Muscle of back (tissue), 11 donors: ENCODE measurements around the gene GADD45B. TPM values are rescaled to one million over a fixed set of nuclear protein-coding genes. Genes with fewer than 3 reads are reported as not detected.
"Not testable (repeated sequence)": the region's sequence is repeated elsewhere in the genome, so short reads cannot be mapped to it uniquely, and the experiment has no call there.

Experiments used
- DNase-seq, 3 donors: peaks; one replicate each; pipeline versions ENCODE4 v3.0.0 to v3.0.0-alpha.2; 2013
- polyA plus RNA-seq, 10 donors: library from polyadenylated mRNA; unstranded; fragments of 120-200 nt; gene quantifications; one replicate each; pipeline ENCODE4 v1.2.1, GENCODE V29; 2013; ENCODE audit not compliant: insufficient read length in 10 of 10

Gene GADD45B
- polyA plus RNA-seq, 10 donors = 5.8 to 34.0 (median 10.3) TPM

- no peak for DNase-seq
Observed at GRCh38 chr19:2509096-2509495, 33.2 kb downstream of the GADD45B start.

DNA sequence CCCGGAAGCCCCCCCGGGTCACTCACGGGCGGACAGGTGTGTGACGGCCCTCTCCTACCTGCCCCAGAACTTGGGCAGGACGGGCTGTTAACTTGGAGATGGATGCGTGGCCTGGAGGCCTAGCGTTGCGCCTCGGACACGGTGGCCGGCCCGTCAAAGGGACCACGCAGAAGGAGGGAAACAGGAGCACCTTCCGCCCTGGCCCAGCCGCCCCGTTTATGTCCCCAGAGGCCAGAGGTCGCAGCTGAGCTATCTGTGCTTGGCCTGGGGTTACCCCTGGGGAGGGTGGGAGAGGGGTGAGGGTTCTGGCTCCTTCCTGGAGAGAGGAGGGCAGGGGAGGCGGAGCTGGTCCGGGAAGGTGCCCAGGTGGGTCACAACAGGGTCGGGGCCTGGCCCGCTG, 35.6 kb downstream of the GADD45B start:
- no peak for DNase-seq

DNA sequence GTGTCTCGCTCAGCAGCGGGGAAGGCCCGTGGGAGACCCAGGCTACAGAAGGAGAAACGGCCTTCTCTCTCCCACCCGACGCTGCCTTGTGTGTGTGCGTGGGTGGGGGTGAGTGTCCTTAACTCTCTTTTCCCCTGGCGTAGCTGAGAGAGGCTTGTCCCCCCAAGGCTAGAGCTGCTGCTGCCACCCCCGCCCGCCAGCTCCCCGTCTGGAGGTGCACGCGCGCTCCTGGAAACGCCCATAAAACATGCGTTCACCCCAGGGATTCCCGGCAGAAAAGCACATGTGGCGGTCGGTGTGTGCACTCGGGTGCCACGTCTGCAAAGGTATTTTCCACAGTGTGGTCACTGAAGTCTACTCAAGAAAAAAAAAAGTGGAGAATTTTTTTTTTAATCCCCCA, 36.1 kb downstream of the GADD45B start:
- no peak for DNase-seq

GRCh38 chr19:2512523-2513431, 36.9 kb downstream of the GADD45B start:
- DNase-seq = no peak

GRCh38 chr19:2514981-2515518, 39.1 kb downstream of the GADD45B start:
- DNase-seq = no peak

DNA sequence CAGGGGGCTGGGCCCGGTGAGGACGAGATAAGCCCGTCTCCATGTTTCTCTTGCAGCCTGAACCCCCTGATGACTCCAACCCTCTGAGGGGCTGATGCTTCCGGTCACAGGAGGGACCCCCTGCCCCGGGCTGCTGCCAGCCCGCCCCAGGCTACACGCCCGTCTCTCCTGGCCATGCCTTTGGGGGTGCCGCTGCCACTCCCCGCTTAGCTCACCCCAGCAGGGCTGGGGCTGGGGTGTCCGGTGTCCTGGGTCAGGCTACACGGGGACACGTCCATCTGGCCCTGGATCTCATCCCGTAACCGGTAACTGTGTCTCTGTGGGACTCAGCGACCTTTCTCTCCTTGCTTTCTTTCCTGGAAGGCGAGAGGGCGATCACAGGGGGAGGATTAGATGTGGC, 40.8 kb downstream of the GADD45B start:
- no peak for DNase-seq

DNA sequence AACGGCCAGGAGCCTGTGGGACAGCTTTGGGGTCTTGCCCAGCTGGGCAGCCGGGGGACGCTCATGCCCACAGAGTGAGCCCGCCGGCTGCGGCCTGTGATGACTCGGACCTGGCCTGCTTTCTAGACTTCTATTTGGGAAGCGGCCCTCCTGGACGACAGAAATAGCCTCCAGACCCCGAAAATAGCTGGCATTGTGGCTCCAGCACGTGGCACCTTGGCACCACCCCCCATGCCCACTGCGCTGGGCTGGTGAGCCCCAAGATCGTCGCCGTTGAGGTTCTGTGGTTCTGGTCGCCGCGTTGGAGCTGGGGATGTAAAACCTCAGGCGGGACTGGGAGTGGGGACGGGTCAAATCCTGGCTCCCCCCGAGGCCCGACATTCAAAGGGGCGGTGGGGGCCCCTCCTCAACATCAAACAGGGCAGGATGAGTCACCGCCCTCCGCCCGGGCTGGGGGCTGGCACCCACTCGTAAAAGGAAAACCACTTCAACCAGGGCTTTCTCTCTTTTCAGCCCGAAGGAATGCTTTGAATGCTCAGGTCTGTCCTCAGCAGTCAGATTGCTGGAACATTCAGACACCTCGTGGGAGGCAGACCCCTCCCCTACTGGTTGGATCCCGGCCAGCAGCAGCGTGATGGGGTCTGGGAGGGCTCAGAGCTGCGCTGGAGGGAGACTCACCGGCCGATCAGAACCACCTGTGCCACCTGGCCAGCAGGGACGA, 42.1 kb downstream of the GADD45B start:
- no peak for DNase-seq

DNA sequence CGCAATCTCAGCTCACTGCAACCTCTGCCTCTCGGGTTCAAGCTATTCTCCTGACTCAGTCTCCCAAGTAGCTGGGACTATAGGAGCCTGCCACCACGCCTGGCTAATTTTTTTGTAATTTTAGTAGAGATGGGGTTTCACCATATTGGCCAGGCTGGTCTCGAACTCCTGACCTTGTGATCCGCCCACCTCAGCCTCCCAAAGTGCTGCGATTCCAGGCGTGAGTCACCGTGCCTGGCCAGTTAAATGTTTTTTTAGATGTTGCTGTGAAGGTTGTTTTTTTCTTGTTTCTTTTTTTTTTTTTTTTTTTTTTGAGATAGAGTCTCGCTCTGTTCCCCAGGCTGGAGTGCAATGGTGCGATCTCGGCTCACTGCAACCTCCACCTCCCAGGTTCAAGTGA, 42.9 kb downstream of the GADD45B start:
- not testable (repeated sequence) for DNase-seq

DNA sequence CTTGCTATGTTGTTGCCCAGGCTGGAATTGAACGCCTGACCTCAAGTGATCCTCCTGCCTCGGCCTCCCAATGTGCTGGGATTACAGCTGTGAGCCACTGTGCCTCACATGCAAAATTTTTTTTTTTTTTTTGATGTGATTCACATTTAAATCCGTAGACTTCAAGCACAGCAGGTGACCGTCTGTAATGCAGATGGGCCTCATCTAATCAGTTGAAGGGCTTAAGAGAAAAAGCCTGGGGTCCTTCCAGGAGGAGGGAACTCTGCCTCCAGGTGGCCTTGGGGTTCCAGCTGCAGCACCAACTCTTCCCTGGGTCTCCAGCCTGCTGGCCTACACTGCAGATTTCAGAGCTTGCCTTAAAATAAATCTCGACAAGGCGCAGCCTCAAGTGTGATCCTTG, 43.6 kb downstream of the GADD45B start:
- DNase-seq = no peak

GRCh38 chr19:2523630-2524311, 47.8 kb downstream of the GADD45B start:
- peak in 2 of 3 donors; percentile 57 to 86 for DNase-seq

DNA sequence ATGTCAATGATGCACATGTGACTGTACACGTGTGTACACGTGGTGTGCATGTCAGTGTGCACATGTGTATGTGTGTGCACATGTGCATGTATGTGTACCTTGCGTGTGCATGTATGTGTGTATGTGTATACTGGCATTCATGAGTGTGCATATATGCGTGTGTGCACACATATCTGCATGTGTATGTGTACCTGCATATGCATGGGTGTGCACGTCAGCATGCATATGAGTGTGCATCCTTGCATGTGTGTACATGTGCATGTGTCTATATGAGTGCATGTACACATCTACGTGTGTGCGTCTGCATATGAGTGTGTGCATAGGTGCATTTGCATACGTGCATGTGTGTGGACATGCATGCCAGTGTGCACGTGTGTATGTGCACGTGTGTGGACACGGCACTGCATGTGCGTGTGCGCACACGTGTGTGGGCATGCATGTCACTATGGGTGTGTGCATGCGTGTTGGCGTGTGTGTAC, 48.5 kb downstream of the GADD45B start:
- DNase-seq = no peak

- peak in 1 of 3 donors; percentile 29 for DNase-seq
Observed at GRCh38 chr19:2524840-2525723, 49.2 kb downstream of the GADD45B start.

DNA sequence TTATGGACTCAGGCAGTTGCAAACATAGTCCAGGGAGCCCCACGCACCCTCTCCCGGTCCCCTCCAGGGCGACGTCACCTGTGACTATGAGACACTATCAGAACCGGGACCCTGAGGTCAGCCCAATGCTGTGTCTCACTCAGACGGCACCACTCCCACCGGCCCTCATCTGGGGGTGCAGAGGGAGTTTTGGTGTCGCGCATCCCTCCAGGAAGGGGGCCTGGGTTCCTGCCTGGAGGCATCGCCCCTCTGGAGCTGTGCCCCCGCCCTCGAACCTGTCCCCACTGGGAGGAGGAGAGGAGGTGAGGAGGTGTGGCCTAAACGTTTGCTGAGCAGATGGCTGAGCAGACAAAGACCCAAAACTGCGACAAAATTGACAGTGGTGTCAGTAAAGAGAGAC, 51.2 kb downstream of the GADD45B start:
- DNase-seq = no peak

DNA sequence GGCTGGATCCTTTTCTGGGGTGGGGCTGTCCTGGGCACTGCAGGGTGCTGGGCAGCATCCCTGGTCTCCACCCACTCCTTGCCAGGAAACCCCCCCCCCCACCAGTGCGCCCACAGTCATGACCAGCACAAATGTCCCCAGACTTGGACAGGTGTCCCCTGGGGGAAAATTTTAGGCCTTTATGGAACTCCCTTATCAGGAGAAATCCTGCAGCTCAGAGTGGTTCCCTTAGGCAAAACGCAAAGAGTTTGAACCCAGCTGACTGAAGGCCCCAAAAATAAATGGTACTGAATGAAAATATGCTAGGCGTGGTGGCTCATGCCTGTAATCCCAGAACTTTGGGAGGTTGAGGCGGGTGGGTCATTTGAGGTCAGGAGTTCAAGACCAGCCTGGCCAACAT, 51.8 kb downstream of the GADD45B start:
- no peak for DNase-seq

Other genes with a start within 250 kb of the GADD45B start
- gene PLEKHJ1, start 239.8 kb upstream of the GADD45B start, polyA plus RNA-seq = 10 to 100 TPM; 46.6 to 83.3 (median 62.3) TPM
- gene SF3A2, start 239.3 kb upstream of the GADD45B start, polyA plus RNA-seq = 10 to 100 TPM; 48.0 to 78.1 (median 59.7) TPM
- gene AMH, start 226.8 kb upstream of the GADD45B start, polyA plus RNA-seq = 1 to 10 TPM; 1.4 to 6.6 (median 3.0) TPM
- gene JSRP1, start 219.7 kb upstream of the GADD45B start, polyA plus RNA-seq = 10 to 100 TPM; 46.9 to 73.3 (median 52.7) TPM
- gene PEAK3, start 194.0 kb upstream of the GADD45B start, polyA plus RNA-seq = under 1 TPM in 8 of 10 donors, not detected in 2; 0.05 to 0.24 (median 0.09) TPM
- gene LINGO3, start 168.0 kb upstream of the GADD45B start, polyA plus RNA-seq = under 1 TPM in 4 of 10 donors, not detected in 6; 0.05 to 0.27 (median 0.09) TPM
- 100 to 1,000 TPM in 1 of 10 donors, 10 to 100 TPM in 9; 51.1 to 113 (median 65.5) TPM for gene LSM7, start 147.5 kb upstream of the GADD45B start, polyA plus RNA-seq
- gene SPPL2B, start 147.4 kb upstream of the GADD45B start, polyA plus RNA-seq = 10 to 100 TPM; 18.7 to 52.0 (median 35.8) TPM
- under 1 TPM; 0.11 to 0.64 (median 0.17) TPM for gene TMPRSS9, start 115.9 kb upstream of the GADD45B start, polyA plus RNA-seq
- gene TIMM13, start 48.5 kb upstream of the GADD45B start, polyA plus RNA-seq = 100 to 1,000 TPM in 2 of 10 donors, 10 to 100 TPM in 8; 56.2 to 113 (median 73.8) TPM
- 100 to 1,000 TPM in 1 of 10 donors, 10 to 100 TPM in 9; 46.0 to 112 (median 63.7) TPM for gene LMNB2, start 19.2 kb upstream of the GADD45B start, polyA plus RNA-seq
- 1 to 10 TPM; 1.6 to 3.6 (median 2.3) TPM for gene GNG7, start 226.6 kb downstream of the GADD45B start, polyA plus RNA-seq
- 1 to 10 TPM; 1.2 to 5.2 (median 2.0) TPM for gene DIRAS1, start 245.2 kb downstream of the GADD45B start, polyA plus RNA-seq